Glutamatergic neuron (in vitro differentiated cells): ENCODE measurements around the gene SVOPL. TPM values are rescaled to one million over a fixed set of nuclear protein-coding genes. Genes with fewer than 3 reads are reported as not detected.

Experiments used
- DNase-seq: peaks from one replicate; pipeline ENCODE4 v3.0.0; 2022
- H3K27ac Mint-ChIP-seq: one replicate; pipeline ENCODE4 v1.8.0; 2020; ENCODE audit warnings: mild to moderate bottlenecking, mixed read lengths, inconsistent platforms; ENCODE audit not compliant: unreplicated experiment
- H3K27me3 Mint-ChIP-seq: one replicate; pipeline ENCODE4 v1.8.0; 2020; ENCODE audit warnings: mild to moderate bottlenecking, moderate library complexity, mixed read lengths, inconsistent platforms; ENCODE audit not compliant: unreplicated experiment
- H3K36me3 Mint-ChIP-seq: one replicate; pipeline ENCODE4 v1.8.0; 2020; ENCODE audit warnings: mild to moderate bottlenecking, mixed read lengths, inconsistent platforms; ENCODE audit not compliant: unreplicated experiment
- H3K4me1 Mint-ChIP-seq: one replicate; pipeline ENCODE4 v1.8.0; 2020; ENCODE audit warnings: mild to moderate bottlenecking, low read depth, mixed read lengths, inconsistent platforms; ENCODE audit not compliant: unreplicated experiment
- H3K4me3 Mint-ChIP-seq: one replicate; pipeline ENCODE4 v1.8.0; 2020; ENCODE audit warnings: mild to moderate bottlenecking, mixed read lengths, inconsistent platforms; ENCODE audit not compliant: unreplicated experiment
- H3K9me3 Mint-ChIP-seq: one replicate; pipeline ENCODE4 v1.8.0; 2020; ENCODE audit warnings: mild to moderate bottlenecking, moderate library complexity, mixed read lengths, inconsistent platforms; ENCODE audit not compliant: unreplicated experiment
- CTCF ChIP-seq: fragments of 200-600 bp; sonication (generic); IDR thresholded peaks from one replicate; pipeline ENCODE4 v1.5.0; 2021; ENCODE audit not compliant: partially characterized antibody, unreplicated experiment
- total RNA-seq: library from RNA; stranded (reverse); fragmentation: NEBNext Ultra II Directional; extraction: Animal tissue kit (Norgen Biotek cat#: 25700); gene quantifications from one replicate; pipeline ENCODE4 v1.2.1, GENCODE V29; 2021; ENCODE audit not compliant: unreplicated experiment

SVOPL gene
- total RNA-seq, 1 donor from 2014 or later = not detected

GRCh38 chr7:138658889-138659288, 42.3 kb downstream of the SVOPL start:
- Mint-ChIP-seq H3K27me3 (peaks cover 2% of the 10 kb centered on the region), H3K27ac (no peak overlapping the region), H3K36me3 (no peaks in the 10 kb centered on the region), H3K4me1 (no peaks in the 10 kb centered on the region), H3K9me3 (no peaks in the 10 kb centered on the region), H3K4me3 (no peak overlapping the region)
- DNase-seq = no peak
- no peak for TF ChIP-seq CTCF

- H3K27me3 Mint-ChIP-seq = no peaks in the 10 kb centered on the region
- TF ChIP-seq CTCF = no peak
- H3K27ac Mint-ChIP-seq = no peak overlapping the region
- H3K4me3 Mint-ChIP-seq = no peak overlapping the region
- H3K36me3 Mint-ChIP-seq = peaks cover 3% of the 10 kb centered on the region
- H3K4me1 Mint-ChIP-seq = no peaks in the 10 kb centered on the region
- no peaks in the 10 kb centered on the region for H3K9me3 Mint-ChIP-seq
- DNase-seq = no peak
Observed at GRCh38 chr7:138657854-138658386, 43.2 kb downstream of the SVOPL start.

- Mint-ChIP-seq H3K36me3 (peaks cover 5% of the 10 kb centered on the region), H3K27me3 (no peaks in the 10 kb centered on the region)
- no peak for TF ChIP-seq CTCF
Observed at GRCh38 chr7:138656952-138657351, 44.2 kb downstream of the SVOPL start.

GRCh38 chr7:138654616-138655015, 46.5 kb downstream of the SVOPL start:
- DNase-seq = no peak
- Mint-ChIP-seq H3K9me3 (no peaks in the 10 kb centered on the region), H3K4me3 (no peak overlapping the region), H3K36me3 (peaks cover 5% of the 10 kb centered on the region), H3K4me1 (no peaks in the 10 kb centered on the region), H3K27me3 (no peaks in the 10 kb centered on the region), H3K27ac (no peak overlapping the region)
- no peak for TF ChIP-seq CTCF

More at GRCh38 chr7:138656952-138657351, 44.2 kb downstream of the SVOPL start:
- H3K27ac Mint-ChIP-seq = no peak overlapping the region
- no peak overlapping the region for H3K4me3 Mint-ChIP-seq
- no peak for DNase-seq
- H3K4me1 Mint-ChIP-seq = no peaks in the 10 kb centered on the region
- H3K9me3 Mint-ChIP-seq = no peaks in the 10 kb centered on the region

GRCh38 chr7:138649506-138649905, 51.7 kb downstream of the SVOPL start:
- Mint-ChIP-seq H3K36me3 (peaks cover 5% of the 10 kb centered on the region), H3K9me3 (no peaks in the 10 kb centered on the region), H3K27me3 (no peaks in the 10 kb centered on the region), H3K27ac (no peak overlapping the region), H3K4me1 (no peaks in the 10 kb centered on the region), H3K4me3 (no peak overlapping the region)
- TF ChIP-seq CTCF = no peak
- DNase-seq = no peak
